Activated CD8-positive, alpha-beta memory T cell treated with anti-CD3 and anti-CD28 coated beads, Interleukin-2, amount 50 U/mL, for 48 hours (primary cell): Measurements from ENCODE around the gene ZNF565.
"Not testable (repeated sequence)": the region's sequence is repeated elsewhere in the genome, so short reads cannot be mapped to it uniquely, and the experiment has no call there.

Experiments
- DNase-seq: peaks from one replicate; pipeline ENCODE4 v3.0.0-alpha.2; 2020

Gene ZNF565

DNA sequence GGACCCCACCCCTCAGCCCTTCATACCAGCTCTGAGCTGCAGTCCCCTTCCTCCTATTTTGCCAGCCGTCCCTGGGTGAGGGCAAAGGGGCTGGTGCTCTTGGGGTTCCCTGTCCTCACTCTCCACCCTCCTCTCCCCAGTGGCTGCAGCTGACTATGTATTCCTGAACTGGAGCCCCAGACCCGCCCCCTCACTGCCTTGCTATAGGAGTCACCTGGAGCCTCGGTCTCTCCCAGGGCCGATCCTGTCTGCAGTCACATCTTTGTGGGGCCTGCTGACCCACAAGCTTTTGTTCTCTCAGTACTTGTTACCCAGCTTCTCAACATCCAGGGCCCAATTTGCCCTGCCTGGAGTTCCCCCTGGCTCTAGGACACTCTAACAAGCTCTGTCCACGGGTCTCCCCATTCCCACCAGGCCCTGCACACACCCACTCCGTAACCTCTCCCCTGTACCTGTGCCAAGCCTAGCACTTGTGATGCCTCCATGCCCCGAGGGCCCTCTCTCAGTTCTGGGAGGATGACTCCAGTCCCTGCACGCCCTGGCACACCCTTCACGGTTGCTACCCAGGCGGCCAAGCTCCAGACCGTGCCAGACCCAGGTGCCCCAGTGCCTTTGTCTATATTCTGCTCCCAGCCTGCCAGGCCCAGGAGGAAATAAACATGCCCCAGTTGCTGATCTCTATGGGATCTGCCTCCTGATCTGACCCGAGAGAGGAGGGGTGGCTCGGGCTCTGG, 64.6 kb downstream of the ZNF565 start:
- no peak for DNase-seq

DNA sequence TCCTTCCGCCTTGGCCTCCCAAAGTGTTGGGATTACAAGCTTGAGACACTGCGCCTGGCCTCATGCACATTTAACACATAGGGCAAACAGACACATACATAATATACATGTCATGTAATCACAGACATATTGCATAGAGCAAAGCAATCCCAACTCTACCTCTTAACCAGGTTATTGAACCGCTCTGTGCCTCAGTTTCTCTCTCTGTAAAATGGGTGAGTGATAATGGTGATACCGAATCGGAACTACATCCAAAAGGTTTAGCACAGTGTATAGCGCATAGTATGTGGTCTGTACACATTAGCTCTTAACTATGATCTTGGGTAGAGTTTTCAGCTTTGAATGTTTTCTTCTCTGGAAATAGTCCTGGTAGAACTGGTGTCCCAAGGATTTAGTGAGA, 69.8 kb downstream of the ZNF565 start:
- no peak for DNase-seq

DNA sequence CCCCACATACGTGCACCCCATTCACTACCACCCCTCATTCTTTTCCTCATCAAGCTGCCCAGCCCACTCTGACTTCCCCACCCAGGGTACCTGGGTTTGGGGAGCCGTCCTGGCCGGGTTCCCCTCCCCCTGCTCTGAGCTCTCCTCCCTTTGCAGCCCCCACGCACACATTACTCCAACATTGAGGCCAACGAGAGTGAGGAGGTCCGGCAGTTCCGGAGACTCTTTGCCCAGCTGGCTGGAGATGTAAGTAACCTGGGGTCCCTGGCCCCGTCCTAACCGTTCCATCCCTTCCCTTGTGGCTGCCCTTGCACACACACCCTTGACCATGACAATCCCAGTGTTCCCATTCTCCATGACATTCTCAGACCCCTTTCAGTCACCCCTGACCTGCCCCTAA, 72.0 kb downstream of the ZNF565 start:
- no peak for DNase-seq

DNA sequence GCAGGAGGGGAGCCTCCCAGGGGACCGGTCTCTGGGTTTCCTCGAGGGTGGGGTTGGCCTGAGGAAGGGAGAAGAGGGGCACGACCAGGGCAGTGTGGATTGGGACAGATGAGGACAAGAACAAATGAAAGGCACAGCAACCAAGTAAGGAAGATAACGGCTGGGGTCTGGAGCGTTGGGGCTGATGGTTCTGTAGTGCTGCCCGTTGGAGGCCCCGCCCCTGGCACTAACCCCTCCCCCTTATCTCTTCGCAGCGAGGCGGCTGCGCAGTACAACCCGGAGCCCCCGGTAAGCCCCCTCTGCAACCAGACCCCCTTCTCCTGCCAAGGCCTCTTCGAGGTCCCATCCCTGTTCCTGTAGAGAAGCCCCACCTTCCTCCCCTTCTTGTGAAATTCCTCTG, 72.4 kb downstream of the ZNF565 start:
- no peak for DNase-seq

DNA sequence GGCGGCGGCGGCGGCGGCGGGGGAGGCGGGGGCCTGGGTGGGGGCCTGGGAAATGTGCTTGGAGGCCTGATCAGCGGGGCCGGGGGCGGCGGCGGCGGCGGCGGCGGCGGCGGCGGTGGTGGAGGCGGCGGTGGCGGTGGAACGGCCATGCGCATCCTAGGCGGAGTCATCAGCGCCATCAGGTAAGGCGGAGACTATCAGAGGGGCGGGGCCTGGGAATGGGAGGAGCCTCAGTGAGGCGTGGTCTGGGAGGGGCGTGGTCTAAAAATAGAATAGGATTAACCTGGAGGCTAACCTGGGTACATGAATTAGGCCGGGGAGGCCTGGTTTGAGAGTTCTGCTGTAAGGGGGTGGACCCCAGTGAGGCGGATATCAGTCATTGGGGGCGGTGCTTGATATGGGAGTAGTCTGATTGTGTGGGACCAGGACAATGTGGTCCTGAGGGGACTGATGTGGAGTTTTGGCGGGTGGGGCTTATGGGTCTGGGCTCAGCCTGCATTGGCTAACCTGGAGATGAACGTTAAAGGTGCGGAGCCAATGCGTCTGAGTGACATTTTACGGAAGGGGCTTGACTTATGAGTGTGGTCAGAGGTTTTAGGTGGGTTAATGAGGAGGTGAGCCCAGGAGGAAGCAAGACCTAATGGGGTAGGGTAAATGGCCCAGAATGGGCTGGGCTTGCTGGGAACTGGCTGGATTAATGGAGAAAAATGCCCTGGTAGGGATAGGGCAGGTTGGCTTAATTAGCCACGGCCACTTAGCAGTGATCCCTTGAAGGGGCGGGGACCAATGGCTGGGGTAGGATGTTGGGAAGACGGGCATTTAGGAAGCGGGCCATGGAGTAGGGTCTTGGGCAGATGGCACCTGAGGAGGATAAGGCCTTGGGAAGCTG, 73.2 kb downstream of the ZNF565 start:
- DNase-seq: peak; percentile 97

DNA sequence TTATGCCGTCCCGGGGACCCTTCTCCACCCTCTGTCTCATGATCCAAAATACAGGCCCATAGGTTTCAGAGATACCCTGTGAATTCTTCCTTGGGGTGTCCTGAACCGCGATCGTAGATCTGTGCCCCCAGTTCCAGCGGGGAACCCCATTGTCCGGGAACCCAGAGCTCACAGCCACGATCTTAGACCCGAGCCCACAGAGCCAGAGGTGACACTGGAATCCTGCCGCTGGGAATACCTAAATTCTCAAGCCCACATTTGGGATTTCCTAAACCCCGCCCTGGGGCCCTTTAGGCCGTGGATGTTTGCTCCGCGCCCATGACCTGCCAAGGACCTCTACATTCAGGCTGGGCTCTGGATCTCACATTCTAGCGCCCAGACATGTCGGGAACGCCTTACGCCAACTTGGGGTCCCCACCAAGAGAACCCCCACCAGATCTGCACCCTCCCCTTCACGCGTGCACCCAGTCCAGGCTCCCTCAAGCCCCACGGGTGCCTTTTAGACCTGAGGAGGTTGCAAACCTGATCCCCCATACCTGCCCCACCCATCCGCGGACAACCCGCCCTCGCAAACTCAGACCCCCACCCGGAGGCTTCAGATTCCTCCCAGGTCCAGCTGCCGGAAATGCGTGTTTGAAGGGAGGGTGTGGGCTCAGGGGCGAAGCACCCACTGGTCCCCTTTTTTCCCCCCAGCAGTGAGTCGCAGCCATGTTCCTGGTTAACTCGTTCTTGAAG, 74.0 kb downstream of the ZNF565 start:
- peak; percentile 79 for DNase-seq

DNA sequence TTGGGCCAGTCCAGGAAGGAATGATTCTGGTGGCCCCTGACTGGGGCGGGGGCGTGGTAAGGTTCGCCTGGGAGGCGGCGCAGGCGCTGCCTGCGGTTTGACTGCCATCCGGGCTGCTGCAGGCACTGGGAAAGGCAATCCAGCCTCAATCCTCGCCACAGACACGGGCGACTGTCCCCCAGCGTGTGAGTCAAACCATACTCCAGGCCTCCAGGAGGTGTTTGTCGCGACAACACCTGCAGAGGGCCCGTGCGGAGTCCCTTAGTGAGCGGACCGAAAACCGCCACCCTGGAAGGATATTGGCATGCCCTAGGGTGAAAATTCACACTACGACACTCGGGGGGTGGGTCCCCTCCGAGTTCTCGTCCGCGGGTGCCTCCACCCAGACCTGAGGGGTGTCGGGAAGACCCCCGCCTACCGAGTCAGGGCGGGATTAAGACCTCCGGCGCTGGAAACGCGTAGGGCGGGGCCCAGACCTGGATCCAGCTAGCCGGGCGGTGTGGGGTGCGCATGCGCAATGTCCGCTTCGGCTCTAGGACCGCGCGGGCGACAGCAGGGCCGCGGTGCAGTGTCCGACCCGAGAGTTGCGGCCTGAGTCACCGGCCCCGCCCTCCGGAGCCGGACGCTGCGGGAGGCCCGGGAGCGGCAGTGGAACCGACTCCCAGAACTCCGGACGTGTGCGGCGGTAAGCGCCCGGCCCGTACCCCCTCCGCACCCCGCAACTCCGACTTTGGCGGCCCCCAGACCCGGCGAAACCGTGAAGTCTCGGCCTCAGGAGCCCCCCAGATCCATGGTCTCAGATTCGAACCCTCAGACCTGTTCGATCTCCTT, 74.8 kb downstream of the ZNF565 start, which contains the start of gene CAPNS1:
Gene CAPNS1 (plus strand): TSS at position 594 of the 831 bp plus-strand sequence. CDS start 946 bp downstream, outside the sequence.
- peak; percentile 98 for DNase-seq

DNA sequence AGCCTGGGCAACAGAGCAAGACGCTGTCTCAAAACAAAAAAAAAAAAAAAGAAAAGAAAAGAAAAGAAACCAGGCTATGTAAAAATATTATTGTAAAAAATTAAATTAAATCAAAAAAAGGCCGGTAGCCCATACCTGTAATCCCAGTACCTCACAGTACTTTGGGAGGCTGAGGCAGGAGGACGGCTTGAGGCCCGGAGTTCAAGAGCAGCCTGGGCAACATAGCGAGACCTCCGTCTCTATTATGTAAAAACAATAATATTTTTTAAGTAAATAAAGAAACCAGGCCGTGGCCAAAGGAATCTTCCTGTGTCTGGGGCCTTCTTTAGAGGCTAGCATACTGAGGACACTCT, 75.4 kb downstream of the ZNF565 start:
- DNase-seq: no peak

DNA sequence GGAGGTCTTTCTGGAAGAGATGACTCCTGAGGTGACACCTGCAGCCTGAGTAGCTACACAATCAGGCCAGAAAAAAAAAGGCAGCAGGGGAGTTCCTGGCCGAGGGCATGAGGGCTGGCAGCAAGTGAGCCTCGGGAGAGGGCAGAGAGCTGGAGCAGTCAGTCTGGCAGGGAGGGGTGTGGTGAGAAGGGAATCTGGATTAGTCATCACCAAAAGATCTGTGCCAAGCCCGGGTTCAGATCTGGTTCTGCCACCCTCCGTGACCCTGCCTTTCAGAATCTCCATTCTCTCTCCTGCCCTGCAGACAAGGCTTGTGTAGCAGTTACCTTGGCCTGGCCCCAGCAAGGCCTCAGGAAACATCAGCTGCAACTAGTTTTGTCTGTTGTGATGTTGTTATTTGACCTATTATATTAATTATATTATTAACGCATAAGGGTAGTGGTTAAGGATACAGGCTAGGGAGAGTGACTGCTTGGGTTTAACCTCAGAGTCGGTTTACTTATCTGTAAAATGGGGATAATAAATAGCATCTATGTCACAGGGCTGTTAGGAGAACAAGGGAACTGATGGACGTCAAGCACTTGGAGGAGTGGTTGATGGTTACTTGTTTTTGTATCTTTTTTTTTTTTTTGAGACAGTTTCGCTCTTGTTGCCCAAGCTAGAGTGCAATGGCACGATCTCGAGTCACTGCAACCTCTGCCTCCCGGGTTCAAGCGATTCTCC, 77.3 kb downstream of the ZNF565 start:
- no peak for DNase-seq

DNA sequence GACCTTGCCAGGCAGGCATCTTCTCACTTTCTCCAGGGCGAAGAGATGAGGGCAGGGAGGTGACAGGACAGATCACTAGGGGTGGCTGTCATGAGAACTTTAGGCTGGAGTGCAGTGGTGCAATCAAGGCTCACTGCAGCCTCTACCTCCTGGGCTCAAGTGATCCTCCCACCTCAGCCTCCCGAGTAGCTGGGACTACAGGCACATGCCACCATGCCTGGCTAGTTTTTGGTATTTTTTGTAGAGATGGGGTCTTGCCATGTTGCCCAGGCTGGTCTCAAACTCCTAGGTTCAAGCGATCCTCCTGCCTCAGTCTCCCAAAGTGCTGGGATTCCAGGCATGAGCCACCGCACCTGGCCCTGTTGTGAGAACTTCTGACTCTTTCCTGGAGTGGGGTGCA, 79.6 kb downstream of the ZNF565 start:
- DNase-seq: not testable (repeated sequence)
